ACHN (cell line): ENCODE data around the gene SNRPA.
A peak's percentile ranks its signal among the peaks of the same experiment; 100 is the strongest.
"Not testable (repeated sequence)": the region's sequence is repeated elsewhere in the genome, so short reads cannot be mapped to it uniquely, and the experiment has no call there.

ENCODE experiments used
- DNase-seq: peaks from one replicate; pipeline ENCODE4 v3.0.0-alpha.2; 2015
- in situ Hi-C: cut with HindIII; loops from 2 replicates; pipeline ENCODE4 v1.10.0; 2017; ENCODE audit warnings: low sequenced_read_pairs, low pct_ligation_motif_present, low pct_unique_long_range_greater_than_20kb

SNRPA gene

DNA sequence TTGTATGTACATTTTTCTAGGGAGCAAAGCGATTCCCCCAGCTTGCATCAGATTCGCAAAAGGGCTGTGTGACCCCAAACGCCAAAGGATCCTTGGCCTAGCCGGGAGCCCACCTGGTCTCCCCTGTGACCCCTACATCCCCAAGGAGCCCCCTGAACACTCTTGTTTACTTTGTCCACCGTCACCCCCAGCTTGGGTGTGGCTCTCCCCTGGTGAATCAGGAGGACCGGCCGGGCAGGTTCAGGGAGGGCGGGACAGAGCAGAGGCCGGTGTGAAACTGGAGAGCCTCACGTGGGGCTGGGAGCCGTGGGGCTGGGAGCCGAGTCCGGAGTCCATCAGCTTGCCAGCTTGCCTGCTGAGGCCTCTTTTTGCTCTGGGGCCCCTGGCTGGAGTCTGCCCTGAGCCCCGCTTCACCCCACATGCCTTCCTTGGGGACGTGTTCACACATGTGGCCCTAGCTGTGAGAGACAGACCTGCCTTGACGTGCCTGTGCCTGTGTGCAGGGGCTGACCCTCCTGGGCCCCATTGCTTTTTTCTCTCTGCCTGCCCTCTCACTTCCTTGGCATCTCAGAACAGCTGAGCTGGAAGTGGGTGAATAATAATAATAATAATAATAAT, 32.1 kb upstream of the SNRPA start:
- in situ Hi-C loops, result no loop called here
- peak; percentile 34 for DNase-seq

DNA sequence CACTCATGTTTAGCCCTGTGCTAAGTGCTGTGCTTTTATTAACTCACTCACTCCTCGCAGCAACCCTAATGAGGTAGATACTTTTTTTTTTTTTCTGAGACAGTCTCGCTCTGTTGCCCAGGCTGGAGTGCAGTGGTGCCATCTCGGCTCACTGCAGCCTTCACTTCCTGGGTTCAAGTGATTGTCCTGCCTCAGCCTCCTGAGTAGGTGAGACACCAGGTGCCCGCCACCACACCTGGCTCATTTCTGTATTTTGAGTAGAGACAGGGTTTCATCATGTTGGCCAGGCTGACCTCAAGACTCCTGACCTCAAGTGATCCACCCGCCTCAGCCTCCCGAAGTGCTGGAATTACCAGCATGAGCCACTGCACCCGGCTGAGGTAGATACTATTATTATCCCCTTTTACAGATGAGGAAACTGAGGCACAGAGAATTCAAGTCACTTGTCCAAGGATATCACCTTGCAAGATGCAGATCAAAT, 31.5 kb upstream of the SNRPA start:
- in situ Hi-C loops, result no loop called here
- DNase-seq, result no peak

DNA sequence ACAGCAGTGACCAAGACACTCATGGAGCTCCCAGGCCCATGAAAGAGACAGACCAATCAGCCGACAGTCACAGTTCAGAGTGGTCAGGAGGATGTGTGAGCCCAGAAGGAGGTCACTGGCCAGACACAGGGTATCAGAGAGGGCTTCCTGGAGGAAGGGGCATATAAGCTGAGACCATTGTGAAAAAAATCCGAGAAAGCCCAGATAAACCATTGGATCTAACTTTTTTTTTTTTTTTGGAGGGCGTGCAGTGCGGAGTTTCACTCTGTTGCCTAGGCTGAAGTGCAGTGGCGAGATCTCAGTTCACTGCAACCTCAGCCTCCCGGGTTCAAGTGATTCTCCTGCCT, 29.9 kb upstream of the SNRPA start:
- in situ Hi-C loops, result no loop called here
- no peak for DNase-seq

DNA sequence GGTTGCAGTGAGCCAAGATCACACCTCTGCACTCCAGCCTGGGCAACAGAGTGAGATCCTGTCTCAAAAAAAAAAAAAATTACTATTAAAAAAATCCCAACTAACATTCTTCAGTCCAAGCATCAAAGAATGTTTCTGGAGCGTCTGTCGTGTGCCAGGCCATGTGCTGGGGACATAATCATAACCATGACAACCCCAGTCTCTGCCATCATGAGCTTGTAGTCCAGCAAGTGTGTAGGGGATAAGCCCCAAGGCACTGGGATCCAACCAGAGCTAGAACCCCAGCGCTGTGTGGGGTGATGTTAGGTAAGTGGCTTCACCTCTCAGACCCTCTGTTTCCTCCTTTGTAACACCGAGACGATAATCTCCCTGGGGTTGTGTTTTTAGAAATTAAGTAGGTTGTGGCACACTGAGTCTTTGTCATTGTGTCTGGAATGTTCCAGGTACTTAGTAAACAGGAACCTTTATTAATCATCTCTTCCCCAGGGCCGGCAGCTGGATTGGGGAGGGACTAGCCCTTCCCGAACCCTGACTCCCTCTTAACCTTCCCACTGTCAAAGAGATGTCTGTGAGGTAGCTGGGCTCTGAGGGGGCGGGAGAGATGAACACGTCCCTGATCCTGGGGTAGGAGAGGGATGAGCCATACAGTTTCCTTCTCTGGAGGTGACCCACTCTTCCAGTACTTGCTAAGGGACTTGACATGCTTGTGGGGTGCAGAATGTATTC, 28.9 kb upstream of the SNRPA start:
- no peak for DNase-seq

DNA sequence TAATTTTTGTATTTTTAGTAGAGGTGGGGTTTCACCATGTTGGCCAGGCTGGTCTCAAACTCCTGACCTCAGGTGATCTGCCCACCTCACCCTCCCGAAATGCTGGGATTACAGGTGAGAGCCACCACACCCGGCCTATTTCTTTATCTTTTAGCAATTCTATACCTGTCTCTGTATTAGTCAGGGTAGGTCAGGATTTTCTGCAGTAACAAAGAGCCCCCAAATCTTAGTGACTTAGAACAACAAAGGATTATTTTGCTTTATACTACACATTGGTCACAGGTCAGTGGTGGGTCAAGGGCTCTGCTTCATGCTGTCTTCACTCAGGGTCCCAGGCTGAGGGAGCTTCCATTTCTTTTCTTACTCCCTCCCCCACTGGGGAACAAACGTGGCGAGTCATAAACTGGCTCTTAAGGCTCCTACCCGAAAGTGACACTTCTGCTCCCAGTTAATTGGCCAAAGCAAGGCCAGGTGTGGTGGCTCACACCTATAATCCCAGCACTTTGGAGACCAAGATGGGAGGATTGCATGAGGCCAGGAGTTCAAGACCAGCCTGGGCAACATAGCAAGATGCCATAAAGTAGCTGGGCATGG, 27.2 kb upstream of the SNRPA start:
- in situ Hi-C loops, result no loop called here
- DNase-seq, result no peak

More for the DNA sequence above, 28.9 kb upstream of the SNRPA start:
- in situ Hi-C loops, result no loop called here

DNA sequence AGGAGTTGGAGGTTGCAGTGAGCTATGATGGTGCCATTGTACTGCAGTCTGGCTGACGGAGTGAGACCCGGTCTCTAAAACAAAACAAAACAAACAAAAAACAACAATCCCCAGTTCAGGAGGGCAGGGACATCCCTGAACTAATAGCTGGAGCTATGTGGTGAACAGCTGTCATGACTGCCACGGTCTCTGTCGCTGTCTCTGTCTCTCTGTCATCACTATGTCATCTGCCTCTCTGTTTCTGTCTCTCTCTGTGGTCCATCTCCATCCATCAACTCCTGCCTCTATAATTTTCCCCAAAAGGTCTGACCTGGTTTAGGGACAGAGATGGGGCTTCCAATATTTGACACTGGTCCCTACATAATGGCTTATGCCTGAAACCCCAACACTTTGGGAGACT, 26.7 kb upstream of the SNRPA start:
- DNase-seq, result no peak
- in situ Hi-C loops, result no loop called here

DNA sequence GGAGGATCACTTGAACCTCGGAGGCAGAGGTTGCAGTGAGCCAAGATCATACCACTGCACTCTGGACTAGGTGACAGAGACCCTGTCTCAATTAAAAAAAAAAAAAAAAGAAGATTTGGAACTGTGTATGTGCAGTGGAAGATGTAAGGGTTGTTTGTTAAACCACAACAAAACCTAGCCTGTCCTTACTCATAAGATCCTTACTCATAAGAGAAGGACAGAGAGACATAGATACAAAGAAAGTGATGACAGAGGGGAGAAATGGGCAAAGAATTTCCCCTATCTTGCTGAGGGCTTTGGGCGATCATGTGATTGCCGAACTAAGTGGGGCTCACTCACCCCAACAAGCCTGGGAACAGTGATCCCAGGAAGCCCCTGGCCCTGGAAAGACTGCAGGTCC, 26.1 kb upstream of the SNRPA start:
- no peak for DNase-seq
- in situ Hi-C loops, result no loop called here

DNA sequence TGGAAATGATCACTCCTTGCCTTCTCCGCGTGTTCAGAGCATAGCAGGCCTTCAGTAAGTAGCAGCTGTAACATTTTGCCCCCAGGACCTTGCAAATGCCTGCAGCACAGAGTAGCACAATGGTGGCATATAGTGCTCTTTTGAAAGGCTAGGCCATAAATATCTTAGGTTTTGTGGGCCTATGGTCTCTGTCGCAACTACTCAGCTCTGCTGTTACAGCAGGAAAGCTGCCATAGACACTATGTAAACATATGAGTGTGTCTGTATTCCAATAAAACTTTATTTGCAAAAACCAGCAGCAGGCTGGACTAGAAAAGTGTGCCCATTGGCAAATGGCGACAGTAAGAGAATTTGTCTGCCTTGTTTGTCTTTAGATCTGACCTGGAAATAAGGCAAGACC, 24.7 kb upstream of the SNRPA start:
- in situ Hi-C loops, result no loop called here
- no peak for DNase-seq

DNA sequence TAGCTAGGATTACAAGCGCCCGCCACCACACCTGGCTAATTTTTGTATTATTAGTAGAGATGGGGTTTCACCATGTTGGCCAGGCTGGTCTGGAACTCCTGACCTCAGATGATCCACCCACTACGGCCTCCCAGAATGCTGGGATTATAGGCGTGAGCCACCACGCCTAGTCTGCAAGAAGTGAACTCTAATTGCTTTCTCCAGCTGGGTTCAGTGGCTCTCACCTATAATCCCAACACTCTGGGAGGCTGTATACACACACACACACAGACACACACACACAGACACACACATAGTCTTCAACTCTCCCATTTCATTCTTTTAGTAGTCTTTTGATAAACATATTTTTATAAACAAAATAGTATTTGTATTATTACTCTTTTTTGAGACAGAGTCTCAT, 20.9 kb upstream of the SNRPA start:
- in situ Hi-C loops, DNase-seq: not testable (repeated sequence)

DNA sequence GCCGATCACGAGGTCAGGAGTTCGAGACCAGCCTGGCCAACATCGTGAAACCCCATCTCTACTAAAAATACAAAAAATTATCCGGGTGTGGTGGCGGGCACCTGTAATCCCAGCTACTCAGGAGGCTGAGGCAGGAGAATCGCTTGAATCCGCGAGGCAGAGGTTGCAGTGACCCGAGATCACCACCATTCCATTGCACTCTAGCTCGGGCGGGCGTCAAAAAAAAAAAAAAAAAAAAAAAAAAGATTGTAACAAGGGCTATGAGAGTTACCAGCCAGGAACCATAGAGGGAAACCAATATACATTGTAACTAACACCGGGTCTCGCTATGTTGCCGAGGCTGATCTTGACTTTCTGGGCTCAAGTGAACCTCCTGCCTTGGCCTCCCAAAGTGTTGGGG, 18.7 kb upstream of the SNRPA start:
- DNase-seq, in situ Hi-C loops: not testable (repeated sequence)

DNA sequence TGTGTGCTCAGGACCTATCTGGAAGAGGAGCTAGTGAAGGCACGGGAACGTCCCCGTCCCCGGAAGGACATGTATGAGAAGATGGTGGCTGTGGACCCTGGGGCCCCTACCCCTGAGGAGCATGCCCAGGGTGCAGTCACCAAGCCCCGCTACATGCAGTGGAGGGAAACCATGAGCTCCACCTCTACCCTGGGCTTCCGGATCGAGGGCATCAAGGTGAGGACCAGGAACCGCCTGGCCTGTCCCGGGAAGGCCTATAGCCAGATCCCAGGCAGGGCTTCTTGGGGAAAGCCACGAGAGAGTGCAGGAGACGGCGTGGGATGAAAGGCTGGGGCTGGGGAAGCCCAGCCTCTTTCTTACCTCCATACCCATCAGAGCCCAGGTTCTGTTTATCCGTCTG, 17.9 kb upstream of the SNRPA start:
- in situ Hi-C loops, result no loop called here
- no peak for DNase-seq

DNA sequence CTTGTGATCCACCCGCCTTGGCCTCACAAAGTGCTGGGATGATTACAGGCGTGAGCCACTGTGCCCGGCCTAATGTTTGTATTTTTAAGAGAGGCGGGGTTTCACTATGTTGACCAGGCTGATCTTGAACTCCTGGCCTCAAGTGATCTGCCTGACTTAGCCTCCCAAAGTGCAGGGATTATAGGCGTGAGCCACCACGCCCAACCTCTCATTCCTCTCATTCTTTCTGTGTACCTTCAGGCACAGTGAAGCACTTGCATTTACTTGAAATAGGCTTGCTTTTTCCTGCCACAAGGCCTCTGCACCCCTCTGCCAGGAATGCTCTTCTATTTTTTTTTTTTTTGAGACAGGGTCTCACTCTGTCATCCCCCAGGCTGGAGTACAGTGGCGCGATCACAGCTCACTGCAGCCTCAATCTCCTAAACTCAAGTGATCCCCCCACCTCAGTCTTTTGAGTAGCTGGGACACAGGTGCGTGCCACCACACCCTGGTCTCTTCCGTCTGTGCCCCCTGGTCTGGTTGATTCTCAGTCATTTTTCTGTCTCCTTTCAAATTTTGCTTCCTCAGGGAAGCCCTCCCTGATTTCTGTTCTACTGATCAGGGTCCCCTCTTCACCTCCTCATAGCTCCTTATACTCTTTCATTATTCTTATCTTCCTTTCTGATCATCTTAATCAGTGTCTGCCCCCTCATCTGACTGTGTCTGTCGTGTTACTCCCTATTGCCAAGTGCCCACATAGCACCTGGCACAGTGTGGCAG, 15.8 kb upstream of the SNRPA start:
- in situ Hi-C loops, result no loop called here
- no peak for DNase-seq

DNA sequence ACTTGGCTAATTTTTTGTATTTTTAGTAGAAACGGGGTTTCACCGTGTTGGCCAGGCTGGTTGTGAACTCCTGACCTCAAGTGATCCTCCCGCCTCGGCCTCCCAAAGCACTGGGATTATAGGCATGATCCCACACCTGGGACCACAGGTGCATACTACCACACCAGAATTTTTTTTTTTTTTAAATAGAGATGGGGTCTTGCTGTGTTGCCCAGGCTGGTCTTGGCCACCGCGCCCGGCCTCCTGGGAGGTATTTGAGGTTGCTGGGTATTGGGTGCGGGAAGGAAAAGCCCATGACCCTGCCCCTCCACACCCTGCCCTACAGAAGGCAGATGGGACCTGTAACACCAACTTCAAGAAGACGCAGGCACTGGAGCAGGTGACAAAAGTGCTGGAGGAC, 14.3 kb upstream of the SNRPA start:
- DNase-seq, result no peak
- in situ Hi-C loops, result no loop called here

DNA sequence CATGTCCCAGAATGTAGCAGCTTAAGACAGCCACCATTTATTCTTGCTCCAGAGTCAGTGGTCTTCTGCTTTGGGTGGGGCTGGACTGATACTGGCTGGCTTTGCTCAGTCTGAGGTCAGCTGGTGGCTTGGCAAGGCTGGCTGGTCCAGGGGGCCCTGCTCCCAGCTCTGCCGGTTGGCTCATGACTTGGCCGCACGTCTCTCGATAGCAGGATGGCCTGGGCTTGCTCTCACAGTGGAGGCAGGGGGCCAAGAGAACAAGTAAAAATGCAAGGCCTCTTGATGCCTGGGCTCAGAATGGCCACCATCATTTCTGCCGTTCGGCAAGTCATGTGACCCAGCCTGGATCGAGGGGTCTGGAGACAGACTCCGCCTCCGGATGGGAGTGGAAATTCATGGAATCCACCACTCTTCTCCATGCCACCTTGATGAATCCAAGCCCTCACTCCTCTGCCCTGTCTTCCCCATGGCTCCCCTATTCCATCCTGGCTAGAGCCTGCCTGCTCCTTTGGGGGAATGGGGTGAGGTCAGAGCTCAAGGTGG, 13.8 kb upstream of the SNRPA start:
- no peak for DNase-seq
- in situ Hi-C loops, result no loop called here

DNA sequence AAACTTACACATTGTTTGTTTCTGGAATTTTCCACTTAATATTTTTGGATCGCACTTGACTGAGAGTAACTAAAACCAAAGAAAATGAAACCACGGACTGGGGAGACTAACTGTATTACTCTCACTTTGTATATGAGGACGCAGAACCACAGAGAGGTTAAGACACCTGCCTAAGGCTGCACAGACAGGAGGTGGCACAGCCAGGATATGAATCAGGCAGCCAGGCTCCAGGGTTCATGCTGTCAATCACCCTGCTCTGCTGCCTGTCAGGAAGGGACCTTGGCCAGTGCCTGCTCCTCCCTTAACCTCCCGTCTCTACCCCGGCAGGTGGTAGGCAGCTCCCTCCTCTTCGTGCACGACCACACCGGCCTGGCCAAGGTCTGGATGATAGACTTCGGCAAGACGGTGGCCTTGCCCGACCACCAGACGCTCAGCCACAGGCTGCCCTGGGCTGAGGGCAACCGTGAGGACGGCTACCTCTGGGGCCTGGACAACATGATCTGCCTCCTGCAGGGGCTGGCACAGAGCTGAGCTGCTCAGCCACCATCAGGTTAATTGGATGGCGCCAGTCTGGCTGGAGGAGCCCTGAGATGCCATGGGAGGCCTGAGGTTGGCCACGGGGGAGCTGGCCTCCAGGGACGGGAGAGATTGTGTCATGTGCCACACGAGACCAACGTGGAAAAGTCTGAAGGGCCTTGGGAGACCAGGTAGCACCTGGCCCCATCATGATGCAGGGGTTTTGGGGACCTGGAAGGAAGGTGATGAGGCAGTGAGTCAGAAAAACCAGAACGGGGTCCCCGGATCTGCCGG, 11.8 kb upstream of the SNRPA start:
- DNase-seq, result no peak
- in situ Hi-C loops, result no loop called here

DNA sequence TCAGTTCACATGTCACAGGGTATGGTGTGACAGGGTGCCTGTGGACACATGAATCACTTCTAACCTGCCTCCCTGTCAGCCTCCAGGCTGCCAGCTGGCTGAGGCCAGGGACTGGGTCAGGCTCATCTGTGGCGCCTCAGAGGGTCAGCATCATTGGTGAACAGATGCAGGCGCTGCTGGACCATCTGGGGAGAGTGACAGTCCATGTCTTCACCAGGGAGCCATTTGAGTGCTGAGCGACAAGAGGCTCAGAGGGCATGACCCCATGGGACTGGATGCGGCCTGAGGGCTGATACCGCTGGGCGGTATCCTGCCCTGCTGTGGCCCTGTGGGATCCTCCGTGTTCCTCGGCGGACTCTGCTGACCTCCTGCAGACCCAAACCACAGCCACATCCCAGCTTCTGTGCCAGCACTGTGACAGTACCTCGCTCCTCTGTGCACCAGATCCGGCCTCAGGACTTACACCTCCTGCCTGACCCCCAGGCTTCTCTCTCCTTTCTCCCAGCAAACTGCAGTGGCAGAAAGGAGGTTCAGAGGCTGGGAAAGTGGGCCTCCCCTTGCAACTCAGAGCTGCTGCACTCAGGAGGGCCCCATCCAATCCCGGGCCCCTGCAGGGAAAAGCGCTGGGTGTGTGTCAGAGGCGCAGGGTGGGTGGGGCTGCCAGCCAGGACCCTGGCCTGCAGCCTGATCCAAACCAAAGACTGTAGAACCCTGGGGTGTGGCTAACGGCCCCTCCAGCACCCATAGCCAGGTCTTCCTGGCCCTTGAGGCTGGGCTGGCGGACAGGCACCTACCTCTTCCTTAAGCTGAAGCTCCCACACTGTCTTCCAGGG, 10.9 kb upstream of the SNRPA start:
- no peak for DNase-seq
- in situ Hi-C loops, result no loop called here

DNA sequence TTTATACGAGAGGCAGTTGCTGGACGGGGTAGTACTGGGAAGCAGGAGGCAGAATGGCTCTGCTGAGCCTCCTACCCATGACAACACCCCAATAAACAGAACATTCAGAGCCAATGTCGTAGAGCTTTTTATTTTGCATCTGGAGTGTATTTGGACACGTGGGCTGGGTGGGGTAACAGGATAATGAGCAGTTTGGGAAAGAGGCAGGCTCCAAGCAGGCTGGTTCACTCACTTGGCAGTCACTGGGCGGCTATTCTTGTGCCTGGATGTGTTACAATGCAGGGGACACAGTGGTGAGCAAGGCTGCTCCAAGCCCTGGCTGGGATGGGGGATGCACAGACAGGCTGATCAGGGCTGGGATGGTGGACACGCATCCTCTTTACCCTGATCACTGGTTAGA, 10.3 kb upstream of the SNRPA start:
- in situ Hi-C loops, result no loop called here
- DNase-seq, result no peak
